ENCODE results near the gene CNTNAP2.

GRCh38 chr7:148114804-148115203, 1998.2 kb downstream of the CNTNAP2 start:
- TF ChIP-seq TP53 (CRISPR knock-in tag; conservative IDR thresholded peaks at IDR 0.05), result no peak
- TF ChIP-seq ZBTB7A (CRISPR knock-in tag; IDR thresholded peaks at IDR 0.05), result no peak
- no peak for TF ChIP-seq CTCF (CRISPR knock-in tag; IDR thresholded peaks at IDR 0.05)
- TF ChIP-seq RAD21 (CRISPR knock-in tag; IDR thresholded peaks at IDR 0.05), result no peak
- no peak for TF ChIP-seq ZNF460 (CRISPR knock-in tag; IDR thresholded peaks at IDR 0.05; ENCODE audit: borderline replicate concordance)
- no peak for TF ChIP-seq MYPOP (CRISPR knock-in tag; IDR thresholded peaks at IDR 0.05)
- TF ChIP-seq POLR2AphosphoS5 (IDR thresholded peaks at IDR 0.05; ENCODE audit: low read depth, low read length), result no peak
- TF ChIP-seq POLR2A (IDR thresholded peaks at IDR 0.05; ENCODE audit: insufficient read depth in 1 of 2, low read depth in 2 of 2, low read length in 2 of 2), result no peak
- no peak for TF ChIP-seq NFATC3 (CRISPR knock-in tag; IDR thresholded peaks at IDR 0.05)
- no peak for TF ChIP-seq ZNF639 (CRISPR knock-in tag; conservative IDR thresholded peaks at IDR 0.05)
- TF ChIP-seq ZSCAN21 (CRISPR knock-in tag; IDR thresholded peaks at IDR 0.05; ENCODE audit: borderline replicate concordance), result no peak
